ENCODE results near the gene DEFB113.
A peak's percentile ranks its signal among the peaks of the same experiment; 100 is the strongest.

The DEFB113 gene

DNA sequence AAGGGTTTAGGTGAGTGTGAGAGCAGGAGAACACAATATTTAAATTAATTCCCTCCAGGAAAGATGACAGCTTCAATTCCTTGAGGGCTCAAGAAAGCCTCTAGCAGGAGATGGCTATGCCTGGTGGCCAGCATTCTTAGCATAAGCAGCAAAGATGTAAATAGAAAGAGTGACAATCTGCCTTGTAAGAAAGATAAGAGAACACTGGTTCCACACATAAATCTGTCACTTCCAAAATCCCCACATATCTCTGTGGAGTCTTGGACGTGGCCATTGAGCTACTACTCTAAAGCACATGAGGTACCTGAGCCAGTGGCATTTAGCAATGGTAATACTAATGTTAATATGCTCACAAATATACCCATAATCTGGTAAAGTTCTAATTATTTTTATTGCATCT is 34.7 kb downstream of the DEFB113 start:
- Histone ChIP-seq H2AFZ (ENCODE audit: low read depth, low read length) (no peak overlapping the region), H3K9ac (ENCODE audit: low read length) (no peak overlapping the region), H3K4me3 (ENCODE audit: low read length) (no peak overlapping the region), H3K27ac (ENCODE audit: low read length) (no peak overlapping the region), H3K36me3 (replicated peaks; ENCODE audit: low read depth, low read length) (no peaks in the 10 kb centered on the region), H3K4me2 (ENCODE audit: low read length) (no peak overlapping the region), H4K20me1 (ENCODE audit: insufficient read depth, low read length) (no peaks in the 10 kb centered on the region), H3K27me3 (ENCODE audit: low read depth, low read length) (no peaks in the 10 kb centered on the region), H3K4me1 (ENCODE audit: low read length) (no peaks in the 10 kb centered on the region), H3K9me3 (ENCODE audit: insufficient read depth, low read length) (no peaks in the 10 kb centered on the region), H3K79me2 (ENCODE audit: low read length) (no peaks in the 10 kb centered on the region)
- no peak for TF ChIP-seq EZH2phosphoT487 (IDR thresholded peaks at IDR 0.05; ENCODE audit: low read depth)
- TF ChIP-seq, protein P1, sequence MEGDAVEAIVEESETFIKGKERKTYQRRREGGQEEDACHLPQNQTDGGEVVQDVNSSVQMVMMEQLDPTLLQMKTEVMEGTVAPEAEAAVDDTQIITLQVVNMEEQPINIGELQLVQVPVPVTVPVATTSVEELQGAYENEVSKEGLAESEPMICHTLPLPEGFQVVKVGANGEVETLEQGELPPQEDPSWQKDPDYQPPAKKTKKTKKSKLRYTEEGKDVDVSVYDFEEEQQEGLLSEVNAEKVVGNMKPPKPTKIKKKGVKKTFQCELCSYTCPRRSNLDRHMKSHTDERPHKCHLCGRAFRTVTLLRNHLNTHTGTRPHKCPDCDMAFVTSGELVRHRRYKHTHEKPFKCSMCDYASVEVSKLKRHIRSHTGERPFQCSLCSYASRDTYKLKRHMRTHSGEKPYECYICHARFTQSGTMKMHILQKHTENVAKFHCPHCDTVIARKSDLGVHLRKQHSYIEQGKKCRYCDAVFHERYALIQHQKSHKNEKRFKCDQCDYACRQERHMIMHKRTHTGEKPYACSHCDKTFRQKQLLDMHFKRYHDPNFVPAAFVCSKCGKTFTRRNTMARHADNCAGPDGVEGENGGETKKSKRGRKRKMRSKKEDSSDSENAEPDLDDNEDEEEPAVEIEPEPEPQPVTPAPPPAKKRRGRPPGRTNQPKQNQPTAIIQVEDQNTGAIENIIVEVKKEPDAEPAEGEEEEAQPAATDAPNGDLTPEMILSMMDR (IDR thresholded peaks at IDR 0.05; ENCODE audit: low read depth, low read length) = no peak

DNA sequence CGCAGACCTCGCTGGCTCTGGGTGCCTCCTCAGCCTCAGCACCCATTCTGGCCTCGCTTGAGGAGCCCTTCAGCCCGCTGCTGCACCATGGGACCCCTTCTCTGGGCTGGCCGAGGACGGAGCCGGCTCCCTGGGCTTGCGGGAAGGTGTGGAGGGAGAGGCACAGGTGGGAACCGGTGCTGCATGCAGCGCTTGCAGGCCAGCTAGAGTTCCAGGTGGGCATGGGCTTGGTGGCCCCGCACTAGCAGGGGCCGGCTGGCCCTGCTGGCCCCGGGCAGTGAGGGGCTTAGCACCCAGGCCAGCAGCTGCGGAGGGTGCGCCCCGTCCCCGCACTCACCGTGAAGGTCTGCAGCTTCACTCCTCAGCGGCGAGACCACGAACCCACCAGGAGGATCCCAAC is 35.9 kb downstream of the DEFB113 start:
- H3K9me3 ChIP-seq (ENCODE audit: insufficient read depth, low read length) = no peaks in the 10 kb centered on the region
- no peak for TF ChIP-seq EZH2phosphoT487 (IDR thresholded peaks at IDR 0.05; ENCODE audit: low read depth)
- TF ChIP-seq, protein P1 (IDR thresholded peaks at IDR 0.05; ENCODE audit: low read depth, low read length) = no peak
- no peak overlapping the region for H3K4me3 ChIP-seq (ENCODE audit: low read length)
- H3K27ac ChIP-seq (ENCODE audit: low read length) = no peak overlapping the region
- H4K20me1 ChIP-seq (ENCODE audit: insufficient read depth, low read length) = no peaks in the 10 kb centered on the region
- H2AFZ ChIP-seq (ENCODE audit: low read depth, low read length) = no peak overlapping the region
- no peak overlapping the region for H3K9ac ChIP-seq (ENCODE audit: low read length)
- no peaks in the 10 kb centered on the region for H3K36me3 ChIP-seq (replicated peaks; ENCODE audit: low read depth, low read length)
- H3K27me3 ChIP-seq (ENCODE audit: low read depth, low read length) = no peaks in the 10 kb centered on the region
- no peaks in the 10 kb centered on the region for H3K4me1 ChIP-seq (ENCODE audit: low read length)
- H3K79me2 ChIP-seq (ENCODE audit: low read length) = no peaks in the 10 kb centered on the region
- no peak overlapping the region for H3K4me2 ChIP-seq (ENCODE audit: low read length)

DNA sequence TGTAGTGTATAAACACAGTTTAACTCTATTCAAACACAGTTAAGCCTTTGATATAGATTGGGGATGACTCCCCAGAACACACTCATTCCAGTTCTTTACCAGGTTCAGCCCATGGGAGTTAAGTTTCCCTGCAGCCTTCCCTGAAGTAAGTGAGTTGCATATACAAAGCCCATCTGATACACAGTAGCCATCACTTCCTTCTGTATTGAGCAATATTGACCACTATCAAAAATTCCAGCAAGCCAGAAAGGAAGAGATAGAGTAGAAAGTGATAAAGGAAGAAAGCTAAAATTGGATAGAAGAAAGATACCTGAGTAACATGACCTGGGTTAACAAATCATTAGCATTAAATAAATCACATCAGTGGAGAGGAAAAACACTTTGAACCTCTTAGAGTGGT is 40.1 kb downstream of the DEFB113 start:
- H3K9me3 ChIP-seq (ENCODE audit: insufficient read depth, low read length) = no peaks in the 10 kb centered on the region
- no peak overlapping the region for H3K4me2 ChIP-seq (ENCODE audit: low read length)
- no peak overlapping the region for H3K27ac ChIP-seq (ENCODE audit: low read length)
- H3K36me3 ChIP-seq (replicated peaks; ENCODE audit: low read depth, low read length) = no peaks in the 10 kb centered on the region
- no peaks in the 10 kb centered on the region for H3K79me2 ChIP-seq (ENCODE audit: low read length)
- no peaks in the 10 kb centered on the region for H4K20me1 ChIP-seq (ENCODE audit: insufficient read depth, low read length)
- no peaks in the 10 kb centered on the region for H3K27me3 ChIP-seq (ENCODE audit: low read depth, low read length)
- H3K4me1 ChIP-seq (ENCODE audit: low read length) = no peaks in the 10 kb centered on the region
- no peak overlapping the region for H2AFZ ChIP-seq (ENCODE audit: low read depth, low read length)
- TF ChIP-seq EZH2phosphoT487 (IDR thresholded peaks at IDR 0.05; ENCODE audit: low read depth) = no peak
- TF ChIP-seq, protein P1 (IDR thresholded peaks at IDR 0.05; ENCODE audit: low read depth, low read length) = no peak
- H3K4me3 ChIP-seq (ENCODE audit: low read length) = no peak overlapping the region
- H3K9ac ChIP-seq (ENCODE audit: low read length) = no peak overlapping the region

DNA sequence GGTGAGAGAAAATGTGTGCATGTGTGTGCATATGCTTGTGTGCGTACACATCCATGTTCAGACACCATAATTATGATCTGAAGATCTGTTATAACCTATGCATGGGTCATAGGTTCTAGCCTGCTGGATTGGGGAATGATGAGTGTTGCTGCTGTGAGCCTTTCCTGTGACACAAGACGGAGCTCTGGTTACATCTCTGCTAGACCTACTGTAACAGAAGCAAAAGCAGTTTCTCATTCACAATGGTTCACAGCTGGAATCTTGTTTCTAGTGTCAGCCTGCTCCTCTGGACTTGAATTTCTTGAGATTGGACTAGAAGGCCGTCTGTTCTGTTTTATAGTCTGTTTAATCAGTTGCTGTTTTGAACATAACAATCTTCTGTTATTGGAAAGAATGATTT is 45.6 kb downstream of the DEFB113 start:
- H3K4me2 ChIP-seq (ENCODE audit: low read length) = no peak overlapping the region
- no peak overlapping the region for H3K4me3 ChIP-seq (ENCODE audit: low read length)
- no peaks in the 10 kb centered on the region for H3K9me3 ChIP-seq (ENCODE audit: insufficient read depth, low read length)
- no peaks in the 10 kb centered on the region for H3K79me2 ChIP-seq (ENCODE audit: low read length)
- H4K20me1 ChIP-seq (ENCODE audit: insufficient read depth, low read length) = no peaks in the 10 kb centered on the region
- no peak overlapping the region for H3K9ac ChIP-seq (ENCODE audit: low read length)
- no peak overlapping the region for H2AFZ ChIP-seq (ENCODE audit: low read depth, low read length)
- H3K27me3 ChIP-seq (ENCODE audit: low read depth, low read length) = no peaks in the 10 kb centered on the region
- TF ChIP-seq, protein P1 (IDR thresholded peaks at IDR 0.05; ENCODE audit: low read depth, low read length) = peak; percentile 33
- TF ChIP-seq EZH2phosphoT487 (IDR thresholded peaks at IDR 0.05; ENCODE audit: low read depth) = no peak
- no peaks in the 10 kb centered on the region for H3K4me1 ChIP-seq (ENCODE audit: low read length)
- H3K27ac ChIP-seq (ENCODE audit: low read length) = no peak overlapping the region
- no peaks in the 10 kb centered on the region for H3K36me3 ChIP-seq (replicated peaks; ENCODE audit: low read depth, low read length)
